ES-I3 (cell line): Measurements from ENCODE around the gene SYT7.

Experiments used
- H3K36me3 ChIP-seq: 2 replicates; pipeline ENCODE4 v1.6.1; 2013; ENCODE audit warnings: mild to moderate bottlenecking, low read length, control low read depth, moderate library complexity; ENCODE audit not compliant: insufficient read depth
- H3K4me1 ChIP-seq: 2 replicates; pipeline ENCODE4 v1.6.1; 2013; ENCODE audit warnings: mild to moderate bottlenecking, control low read depth, low read length; ENCODE audit not compliant: insufficient read depth
- H3K9ac ChIP-seq: 2 replicates; pipeline ENCODE4 v1.6.1; 2013; ENCODE audit warnings: low read depth, mild to moderate bottlenecking, low read length, moderate library complexity
- H3K9me3 ChIP-seq: 2 replicates; pipeline ENCODE4 v1.6.1; 2013; ENCODE audit warnings: mild to moderate bottlenecking, low read length, moderate library complexity; ENCODE audit not compliant: control insufficient read depth, insufficient read depth

Gene SYT7

GRCh38 chr11:61598886-61599868 lies 18.3 kb upstream of the SYT7 start:
- Histone ChIP-seq H3K36me3 (no peaks in the 10 kb centered on the region), H3K4me1 (peaks cover 34% of the 10 kb centered on the region), H3K9ac (no peak overlapping the region), H3K9me3 (no peaks in the 10 kb centered on the region)

- Histone ChIP-seq H3K9ac (no peak overlapping the region), H3K9me3 (no peaks in the 10 kb centered on the region), H3K36me3 (no peaks in the 10 kb centered on the region), H3K4me1 (peaks cover 27% of the 10 kb centered on the region)
These were observed 17.5 kb upstream of the SYT7 start for GRCh38 chr11:61598374-61598773.

GRCh38 chr11:61596990-61597389 lies 16.1 kb upstream of the SYT7 start:
- Histone ChIP-seq H3K9me3 (no peaks in the 10 kb centered on the region), H3K36me3 (no peaks in the 10 kb centered on the region), H3K4me1 (peaks cover 25% of the 10 kb centered on the region; the same call in 1 of the 2 replicates), H3K9ac (no peak overlapping the region)

GRCh38 chr11:61596542-61596941 lies 15.7 kb upstream of the SYT7 start:
- peaks cover 25% of the 10 kb centered on the region; the same call in 1 of the 2 replicates for H3K4me1 ChIP-seq
- no peak overlapping the region for H3K9ac ChIP-seq
- H3K9me3 ChIP-seq = no peaks in the 10 kb centered on the region

GRCh38 chr11:61594907-61595257 lies 14.0 kb upstream of the SYT7 start:
- H3K9me3 ChIP-seq = no peaks in the 10 kb centered on the region
- H3K4me1 ChIP-seq = peaks cover 20% of the 10 kb centered on the region; the same call in 1 of the 2 replicates
- no peaks in the 10 kb centered on the region for H3K36me3 ChIP-seq
- no peak overlapping the region for H3K9ac ChIP-seq

More at GRCh38 chr11:61596542-61596941, 15.7 kb upstream of the SYT7 start:
- no peaks in the 10 kb centered on the region for H3K36me3 ChIP-seq

- Histone ChIP-seq H3K36me3 (no peaks in the 10 kb centered on the region), H3K4me1 (peaks cover 18% of the 10 kb centered on the region; the same call in 1 of the 2 replicates), H3K9me3 (no peaks in the 10 kb centered on the region), H3K9ac (no peak overlapping the region)
These were observed 12.3 kb upstream of the SYT7 start for GRCh38 chr11:61593151-61593550.

GRCh38 chr11:61592176-61592575 lies 11.3 kb upstream of the SYT7 start:
- Histone ChIP-seq H3K9me3 (no peaks in the 10 kb centered on the region), H3K4me1 (peaks cover 19% of the 10 kb centered on the region; the same call in 1 of the 2 replicates), H3K36me3 (no peaks in the 10 kb centered on the region), H3K9ac (no peak overlapping the region)

- Histone ChIP-seq H3K36me3 (no peaks in the 10 kb centered on the region), H3K9me3 (no peaks in the 10 kb centered on the region), H3K9ac (no peak overlapping the region), H3K4me1 (peaks cover 22% of the 10 kb centered on the region; the same call in 1 of the 2 replicates)
These were observed 9.1 kb upstream of the SYT7 start for GRCh38 chr11:61589961-61590360.

GRCh38 chr11:61588728-61589191 lies 7.9 kb upstream of the SYT7 start:
- Histone ChIP-seq H3K9me3 (no peaks in the 10 kb centered on the region), H3K36me3 (no peaks in the 10 kb centered on the region), H3K9ac (peak overlapping the region; percentile 81), H3K4me1 (peaks cover 25% of the 10 kb centered on the region)

GRCh38 chr11:61587951-61588727 lies 7.3 kb upstream of the SYT7 start:
- Histone ChIP-seq H3K36me3 (no peaks in the 10 kb centered on the region), H3K9me3 (no peaks in the 10 kb centered on the region), H3K9ac (peak overlapping the region; percentile 81), H3K4me1 (peaks cover 25% of the 10 kb centered on the region)

- Histone ChIP-seq H3K36me3 (no peaks in the 10 kb centered on the region), H3K9me3 (no peaks in the 10 kb centered on the region), H3K9ac (peak overlapping the region; percentile 81; the same call in 1 of the 2 replicates), H3K4me1 (peaks cover 25% of the 10 kb centered on the region)
These were observed 6.7 kb upstream of the SYT7 start for GRCh38 chr11:61587541-61587941.

GRCh38 chr11:61586792-61587430 lies 6.0 kb upstream of the SYT7 start:
- H3K4me1 ChIP-seq = peaks cover 25% of the 10 kb centered on the region
- no peaks in the 10 kb centered on the region for H3K36me3 ChIP-seq
- peak overlapping the region; percentile 81; the same call in 1 of the 2 replicates for H3K9ac ChIP-seq
- H3K9me3 ChIP-seq = no peaks in the 10 kb centered on the region

- Histone ChIP-seq H3K9me3 (no peaks in the 10 kb centered on the region), H3K9ac (no peak overlapping the region), H3K4me1 (peaks cover 25% of the 10 kb centered on the region), H3K36me3 (no peaks in the 10 kb centered on the region)
These were observed 4.2 kb upstream of the SYT7 start for GRCh38 chr11:61585115-61585514.

GRCh38 chr11:61581931-61582330 lies 1.1 kb upstream of the SYT7 start:
- Histone ChIP-seq H3K36me3 (no peaks in the 10 kb centered on the region), H3K9ac (no peak overlapping the region), H3K4me1 (peaks cover 26% of the 10 kb centered on the region), H3K9me3 (no peaks in the 10 kb centered on the region)
